ENCODE data around the gene USP43.
A peak's percentile ranks its signal among the peaks of the same experiment; 100 is the strongest.
"Not testable (repeated sequence)": the region's sequence is repeated elsewhere in the genome, so short reads cannot be mapped to it uniquely, and the experiment has no call there.

USP43 gene

GRCh38 chr17:9644910-9645751, at the start of gene USP43:
Gene USP43 (plus strand): TSS chr17:9645517. CDS start chr17:9645633, 116 bp downstream.
- no peak for DNase-seq (ENCODE audit: low spot score)

DNA sequence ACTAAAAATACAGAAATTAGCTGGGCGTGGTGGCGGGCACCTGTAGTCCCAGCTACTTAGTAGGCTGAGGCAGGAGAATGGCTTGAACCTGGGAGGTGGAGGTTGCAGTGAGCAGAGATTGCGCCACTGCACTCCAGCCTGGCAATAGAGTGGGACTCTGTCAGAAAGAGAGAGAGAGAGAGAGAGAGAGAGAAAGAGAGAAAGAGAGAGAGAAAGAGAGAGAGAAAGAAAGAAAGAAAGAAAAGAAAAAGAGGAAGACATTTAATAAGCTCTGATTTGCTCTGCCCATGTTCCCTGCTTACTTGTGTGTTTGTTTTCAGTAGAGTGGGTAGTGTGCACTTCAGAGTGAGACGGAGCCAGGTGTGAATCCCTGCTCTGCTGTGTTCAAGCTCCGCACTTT, 47.7 kb upstream of the USP43 start:
- not testable (repeated sequence) for DNase-seq (ENCODE audit: low spot score)

GRCh38 chr17:9598661-9599060, 46.7 kb upstream of the USP43 start:
- DNase-seq (ENCODE audit: low spot score): no peak

- DNase-seq (ENCODE audit: low spot score): not testable (repeated sequence)
These were observed 40.7 kb upstream of the USP43 start for GRCh38 chr17:9604583-9604982.

- DNase-seq (ENCODE audit: low spot score): no peak
These were observed 38.9 kb upstream of the USP43 start for GRCh38 chr17:9606453-9606852.

DNA sequence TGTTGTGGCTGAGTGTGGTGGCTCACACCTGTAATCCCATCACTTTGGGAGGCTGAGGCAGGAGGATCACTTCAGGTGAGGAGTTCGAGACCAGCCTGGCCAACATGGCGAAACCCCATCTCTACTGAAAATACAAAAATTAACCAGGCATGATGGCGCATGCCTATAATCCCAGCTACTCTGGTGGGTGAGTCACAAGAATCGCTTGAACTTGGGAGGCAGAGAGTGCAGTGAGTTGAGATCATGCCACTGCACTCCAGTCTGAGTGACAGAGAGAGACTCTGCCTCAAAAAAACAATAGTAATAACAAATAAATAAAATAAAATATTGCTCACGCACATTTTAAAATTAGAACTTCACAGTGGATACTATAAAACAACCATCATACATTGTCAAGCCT, 38.3 kb upstream of the USP43 start:
- DNase-seq (ENCODE audit: low spot score): not testable (repeated sequence)

DNA sequence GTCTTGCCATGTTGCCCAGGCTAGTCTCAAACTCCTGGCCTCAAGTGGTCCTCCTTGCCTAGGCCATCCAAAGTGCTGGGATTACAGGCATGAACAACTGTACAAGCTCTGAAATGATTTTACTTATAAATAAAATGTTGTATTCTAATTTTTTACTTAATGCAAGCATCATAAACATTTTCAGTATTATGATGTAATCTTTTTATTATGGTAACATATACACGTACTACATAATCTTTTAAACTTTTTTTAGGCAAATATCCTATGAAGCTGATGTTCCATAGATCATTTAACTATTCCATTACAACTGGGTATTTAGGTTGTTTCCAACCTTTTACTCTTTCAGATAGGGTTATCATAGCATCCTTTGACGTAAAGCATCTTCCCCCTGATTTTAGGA, 33.8 kb upstream of the USP43 start:
- no peak for DNase-seq (ENCODE audit: low spot score)

GRCh38 chr17:9612006-9612405, 33.3 kb upstream of the USP43 start:
- DNase-seq (ENCODE audit: low spot score): no peak

GRCh38 chr17:9615486-9615885, 29.8 kb upstream of the USP43 start:
- no peak for DNase-seq (ENCODE audit: low spot score)

GRCh38 chr17:9622961-9623360, 22.4 kb upstream of the USP43 start:
- DNase-seq (ENCODE audit: low spot score): no peak

GRCh38 chr17:9628509-9628908, 16.8 kb upstream of the USP43 start:
- no peak for DNase-seq (ENCODE audit: low spot score)

DNA sequence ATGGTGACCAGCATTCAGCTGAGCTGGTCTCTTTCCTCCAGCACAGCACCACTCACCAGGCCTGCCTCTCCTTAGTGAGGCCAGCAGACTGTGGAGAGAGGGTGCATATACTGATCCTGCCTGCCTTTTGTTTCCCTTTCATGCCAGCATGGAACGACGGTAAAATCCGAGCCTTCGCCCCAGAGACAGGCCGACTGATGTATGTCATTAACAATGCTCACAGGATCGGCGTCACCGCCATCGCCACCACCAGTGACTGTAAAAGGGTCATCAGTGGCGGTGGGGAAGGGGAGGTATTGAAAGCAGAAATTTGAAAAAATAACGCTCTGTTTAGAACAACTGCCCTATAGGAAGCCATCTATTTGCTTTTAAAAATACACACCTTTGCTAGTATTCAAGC, 12.6 kb upstream of the USP43 start:
- no peak for DNase-seq (ENCODE audit: low spot score)

DNA sequence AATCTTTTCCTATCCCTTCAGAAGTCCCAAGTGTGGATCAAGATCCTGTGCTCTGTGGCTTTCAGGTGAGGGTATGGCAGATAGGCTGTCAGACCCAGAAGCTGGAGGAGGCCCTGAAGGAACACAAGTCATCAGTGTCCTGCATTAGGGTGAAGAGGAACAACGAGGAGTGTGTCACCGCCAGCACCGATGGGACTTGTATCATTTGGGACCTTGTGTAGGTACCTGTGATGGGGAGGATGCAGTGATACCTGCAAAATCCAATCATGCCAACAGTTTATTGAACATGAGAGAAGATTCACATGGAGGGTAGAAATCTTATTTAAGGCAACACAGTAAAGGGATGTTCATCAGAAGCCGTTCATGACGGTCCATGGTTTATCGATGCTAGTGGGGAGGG, 10.0 kb upstream of the USP43 start:
- DNase-seq (ENCODE audit: low spot score): no peak

DNA sequence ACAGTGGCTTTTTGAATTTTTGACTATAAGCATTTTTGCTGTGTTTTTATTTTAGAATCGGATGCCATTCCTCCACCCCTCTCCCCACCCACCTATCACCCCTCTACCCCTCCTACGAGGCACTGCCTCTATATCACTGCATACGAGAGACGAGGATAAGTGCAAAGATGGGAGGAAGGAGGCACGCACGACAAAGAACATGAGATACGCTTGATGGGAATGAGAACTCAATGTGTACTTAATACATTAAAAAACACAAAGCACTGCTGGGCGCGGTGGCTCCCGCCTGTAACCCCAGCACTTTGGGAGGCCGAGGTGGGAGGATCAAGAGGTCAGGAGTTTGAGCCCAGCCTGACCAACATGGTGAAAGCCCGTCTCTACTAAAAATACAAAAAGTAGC, 8.8 kb upstream of the USP43 start:
- no peak for DNase-seq (ENCODE audit: low spot score)

DNA sequence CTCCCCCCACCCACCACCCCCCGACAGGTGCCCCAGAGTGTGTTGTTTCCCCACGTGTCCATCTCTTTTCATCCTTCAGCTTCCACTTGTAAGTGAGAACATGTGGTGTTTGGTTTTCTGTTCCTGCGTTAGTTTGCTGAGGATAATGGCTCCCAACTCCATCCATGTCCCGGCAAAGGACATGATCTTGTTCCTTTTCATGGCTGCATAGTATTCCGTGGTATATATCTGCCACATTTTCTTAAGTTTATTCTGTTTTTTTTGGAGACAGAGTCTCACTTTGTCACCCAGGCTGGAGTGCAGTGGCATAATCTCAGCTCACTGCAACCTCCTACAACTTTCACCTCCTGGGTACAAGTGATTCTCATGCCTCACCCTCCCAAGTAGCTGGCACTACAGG, 4.9 kb upstream of the USP43 start:
- DNase-seq (ENCODE audit: low spot score): not testable (repeated sequence)

DNA sequence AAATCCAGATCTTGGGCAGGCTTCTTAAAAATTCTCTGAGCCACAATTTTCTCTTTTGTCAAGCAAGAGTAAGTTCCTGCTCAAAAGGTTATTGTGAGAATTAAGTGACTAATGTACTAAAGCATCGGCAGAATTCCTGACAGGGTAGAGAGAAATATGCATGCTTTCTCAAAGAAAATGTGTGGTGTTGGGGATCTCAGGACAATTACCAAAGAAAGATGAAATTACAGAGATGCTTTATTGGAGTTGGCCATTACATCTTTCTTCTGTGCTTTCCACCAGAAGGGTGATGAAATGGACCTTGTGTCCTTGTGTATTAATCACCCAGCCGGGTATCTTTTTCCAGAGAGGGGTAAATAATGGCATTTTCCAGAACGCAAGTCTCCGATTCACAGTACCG, 1.7 kb upstream of the USP43 start:
- DNase-seq (ENCODE audit: low spot score): no peak

DNA sequence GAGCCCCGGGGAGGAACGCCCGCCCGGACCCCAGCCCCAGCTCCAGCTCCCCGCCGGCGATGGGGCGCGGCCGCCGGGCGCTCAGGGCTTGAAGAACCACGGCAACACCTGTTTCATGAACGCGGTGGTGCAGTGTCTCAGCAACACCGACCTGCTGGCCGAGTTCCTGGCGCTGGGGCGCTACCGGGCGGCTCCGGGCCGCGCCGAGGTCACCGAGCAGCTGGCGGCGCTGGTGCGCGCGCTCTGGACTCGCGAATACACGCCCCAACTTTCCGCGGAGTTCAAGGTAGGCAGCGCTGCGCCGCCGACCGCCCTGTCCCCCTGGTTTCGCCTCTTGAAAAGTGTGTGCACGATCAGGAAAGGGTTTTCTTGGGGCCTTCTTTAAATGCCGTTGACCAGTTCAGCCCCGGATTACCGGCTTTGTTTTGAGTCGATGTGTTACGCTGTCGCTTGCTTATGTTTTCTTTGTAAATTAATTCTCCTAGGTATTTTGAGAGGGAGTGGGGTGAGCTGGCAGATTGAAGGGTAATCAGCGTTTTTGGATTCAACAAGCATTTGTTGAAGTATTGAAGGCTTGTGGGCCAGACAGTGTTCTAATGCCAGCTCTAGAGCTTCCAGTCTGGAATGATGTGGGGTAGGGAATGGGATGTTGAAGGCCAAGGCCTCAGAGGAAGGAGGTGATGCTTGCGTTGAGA, 681 bp downstream of the USP43 start:
- peak; percentile 10 for DNase-seq (ENCODE audit: low spot score)

- no peak for DNase-seq (ENCODE audit: low spot score)
These were observed 1.2 kb downstream of the USP43 start for GRCh38 chr17:9646546-9646885.

DNA sequence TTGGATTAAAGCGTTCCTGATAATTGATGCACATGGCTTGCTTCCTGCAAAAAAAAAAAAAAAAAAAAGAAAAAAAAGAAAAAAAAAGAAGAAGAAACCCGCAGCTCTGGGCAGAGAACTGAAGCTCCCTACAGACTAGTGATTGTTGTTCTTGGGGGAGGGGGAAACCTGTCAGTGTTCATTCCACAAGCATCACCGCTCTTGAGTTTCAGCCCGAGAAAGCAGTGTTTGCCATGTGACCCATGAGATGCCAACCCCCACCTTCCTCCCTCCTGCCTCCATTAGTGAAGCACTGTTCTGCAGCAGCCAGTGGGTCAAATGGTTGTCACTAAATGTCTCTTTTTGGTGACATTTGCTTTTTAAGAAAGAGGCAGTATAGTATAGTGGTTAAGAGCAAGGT, 1.7 kb downstream of the USP43 start:
- no peak for DNase-seq (ENCODE audit: low spot score)

DNA sequence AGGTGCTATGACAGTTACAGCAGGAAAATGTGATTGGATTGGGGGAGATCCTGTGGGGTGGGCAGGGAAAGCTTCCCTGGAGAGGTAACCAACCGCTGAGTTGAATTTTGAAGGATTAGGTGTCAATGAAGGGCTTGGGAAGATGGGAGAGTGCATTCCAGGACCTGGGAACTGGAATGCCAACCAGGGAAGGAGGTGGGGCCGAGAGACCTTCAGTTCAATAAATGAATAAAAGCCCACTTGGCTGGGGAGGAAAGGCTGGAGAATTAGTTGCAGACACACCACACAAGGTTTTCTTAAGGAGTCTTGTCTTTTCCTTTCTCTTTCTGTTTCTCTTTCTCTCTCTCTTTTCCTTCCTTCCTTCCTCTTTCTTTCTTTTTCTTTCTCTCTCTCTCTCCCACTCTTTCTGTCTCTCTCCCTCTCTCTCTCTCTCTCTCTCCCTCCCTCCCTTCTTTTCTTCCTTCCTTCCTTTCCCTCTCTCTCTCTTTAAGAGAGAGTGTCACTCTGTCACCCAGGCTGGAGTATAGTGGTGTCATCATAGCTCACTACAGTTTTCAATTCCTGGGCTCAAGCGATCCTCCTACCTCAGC, 3.3 kb downstream of the USP43 start:
- no peak for DNase-seq (ENCODE audit: low spot score)

DNA sequence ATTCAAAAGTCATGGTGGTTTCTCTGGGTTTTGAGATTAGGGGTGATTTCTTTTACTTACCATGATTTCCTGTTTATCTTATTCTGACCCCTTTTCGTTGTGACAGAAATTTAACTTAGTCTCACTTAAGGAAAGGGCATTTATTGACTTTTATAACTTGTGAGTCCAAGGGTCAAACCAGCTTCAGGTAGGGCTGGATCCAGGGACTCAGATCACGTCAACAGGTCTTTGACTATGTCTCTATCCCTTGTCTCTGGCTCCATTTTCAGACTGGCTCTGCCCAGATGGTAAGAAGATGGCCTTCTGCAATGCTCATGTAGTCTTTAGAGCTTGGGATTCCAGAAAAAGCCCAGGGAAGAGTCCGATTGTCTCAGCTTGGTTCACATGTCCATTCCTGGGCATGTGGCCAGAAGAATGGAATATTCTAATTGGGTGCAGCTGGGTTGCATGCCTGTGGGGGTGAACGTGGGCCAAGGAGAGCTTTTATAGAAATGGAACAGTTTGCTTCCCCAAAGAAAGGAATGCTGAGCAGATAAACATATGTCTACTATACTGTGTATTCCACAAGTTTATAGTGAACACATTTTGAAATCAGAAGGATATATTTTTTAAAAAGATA, 13.4 kb downstream of the USP43 start:
- DNase-seq (ENCODE audit: low spot score): no peak

- no peak for DNase-seq (ENCODE audit: low spot score)
These were observed 15.7 kb downstream of the USP43 start for GRCh38 chr17:9661027-9661426.

GRCh38 chr17:9663511-9663910, 18.2 kb downstream of the USP43 start:
- DNase-seq (ENCODE audit: low spot score): not testable (repeated sequence)
